ENCODE data around the gene NPAP1.
"Not testable (repeated sequence)": the region's sequence is repeated elsewhere in the genome, so short reads cannot be mapped to it uniquely, and the experiment has no call there.

NPAP1 gene, protein sequence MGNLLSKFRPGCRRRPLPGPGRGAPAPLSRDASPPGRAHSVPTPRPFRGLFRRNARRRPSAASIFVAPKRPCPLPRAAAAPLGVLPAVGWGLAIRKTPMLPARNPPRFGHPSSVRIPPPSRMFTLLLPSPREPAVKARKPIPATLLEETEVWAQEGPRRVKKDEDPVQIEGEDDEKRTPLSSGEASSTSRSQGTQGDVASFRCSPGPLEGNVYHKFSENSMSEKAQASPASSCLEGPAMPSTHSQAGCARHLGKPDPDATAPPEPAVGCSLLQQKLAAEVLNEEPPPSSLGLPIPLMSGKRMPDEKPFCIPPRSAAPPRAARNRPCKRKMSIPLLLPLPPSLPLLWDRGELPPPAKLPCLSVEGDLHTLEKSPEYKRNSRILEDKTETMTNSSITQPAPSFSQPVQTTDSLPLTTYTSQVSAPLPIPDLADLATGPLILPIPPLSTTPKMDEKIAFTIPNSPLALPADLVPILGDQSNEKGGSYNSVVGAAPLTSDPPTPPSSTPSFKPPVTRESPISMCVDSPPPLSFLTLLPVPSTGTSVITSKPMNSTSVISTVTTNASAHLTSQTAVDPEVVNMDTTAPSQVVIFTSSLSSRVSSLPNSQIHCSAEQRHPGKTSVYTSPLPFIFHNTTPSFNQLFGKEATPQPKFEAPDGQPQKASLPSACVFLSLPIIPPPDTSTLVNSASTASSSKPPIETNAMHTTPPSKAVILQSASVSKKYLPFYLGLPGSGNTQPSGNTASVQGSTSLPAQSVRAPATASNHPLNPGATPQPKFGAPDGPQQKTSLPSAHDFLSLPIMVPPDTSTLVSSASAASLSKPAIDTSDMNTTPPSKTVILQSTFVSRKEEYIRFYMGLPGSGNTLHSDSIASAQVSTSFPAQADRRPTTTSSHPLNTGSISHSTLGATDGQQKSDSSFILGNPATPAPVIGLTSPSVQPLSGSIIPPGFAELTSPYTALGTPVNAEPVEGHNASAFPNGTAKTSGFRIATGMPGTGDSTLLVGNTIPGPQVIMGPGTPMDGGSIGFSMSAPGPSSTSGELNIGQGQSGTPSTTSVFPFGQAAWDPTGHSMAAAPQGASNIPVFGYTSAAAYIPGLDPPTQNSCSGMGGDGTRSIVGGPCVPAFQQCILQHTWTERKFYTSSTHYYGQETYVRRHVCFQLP

DNA sequence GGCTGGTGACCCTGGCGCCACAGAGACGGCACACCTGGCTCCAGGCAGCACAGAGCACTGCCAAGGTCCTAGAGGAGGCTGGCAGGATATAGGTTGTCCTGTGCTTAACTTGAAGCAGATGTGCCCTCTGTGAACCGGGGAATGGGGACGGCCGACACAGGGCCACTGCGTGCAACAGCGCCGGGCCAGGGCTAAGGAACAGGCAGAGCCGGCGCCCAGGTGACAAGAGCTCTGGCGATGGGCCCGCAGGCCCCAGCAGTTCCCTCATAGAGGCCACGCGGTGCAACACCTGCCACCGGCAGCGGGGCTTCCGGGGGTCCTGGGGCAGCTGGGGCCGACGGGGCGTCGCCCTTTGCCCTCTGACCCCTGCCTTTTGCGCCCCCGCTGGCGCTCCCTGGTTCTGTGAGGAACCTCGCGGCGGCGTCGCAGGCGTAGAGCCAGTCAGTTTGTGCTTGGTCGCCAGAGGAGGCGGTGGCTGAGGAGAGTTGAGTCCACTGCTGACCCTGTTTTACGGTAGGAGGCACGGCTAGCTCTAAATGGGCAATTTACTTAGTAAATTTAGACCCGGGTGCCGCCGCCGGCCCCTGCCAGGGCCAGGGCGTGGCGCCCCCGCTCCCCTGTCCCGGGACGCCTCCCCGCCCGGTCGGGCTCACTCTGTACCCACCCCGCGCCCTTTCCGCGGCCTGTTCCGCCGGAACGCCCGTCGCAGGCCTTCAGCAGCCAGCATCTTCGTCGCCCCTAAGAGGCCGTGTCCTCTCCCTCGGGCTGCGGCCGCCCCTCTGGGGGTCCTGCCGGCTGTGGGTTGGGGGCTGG, at the start of gene NPAP1:
TSS of gene NPAP1 (plus strand) at position 444 of the 813 bp plus-strand sequence. CDS start at position 537, 93 bp downstream.
- DNase-seq: no peak

DNA sequence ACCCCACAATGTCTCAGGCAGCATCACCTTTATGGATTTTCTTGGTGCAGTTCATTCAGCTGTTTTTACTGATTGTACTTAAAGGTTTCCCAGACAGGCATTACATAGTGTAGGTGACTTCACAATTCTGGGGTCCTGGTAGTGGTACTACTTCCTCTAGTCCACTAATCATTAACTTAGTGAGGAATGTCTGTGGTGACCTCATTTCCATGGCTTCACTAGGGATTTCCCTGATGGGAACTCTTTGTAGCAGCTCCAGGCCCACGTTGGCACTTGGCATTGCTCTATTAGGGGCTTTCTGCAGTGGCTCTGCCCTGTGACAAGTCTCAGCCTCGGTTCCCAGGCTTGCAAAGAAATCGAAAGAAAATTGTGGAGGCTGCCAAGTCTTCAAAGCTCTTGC, 48.1 kb upstream of the NPAP1 start:
- DNase-seq: no peak

- DNase-seq: no peak
Measured at GRCh38 chr15:24633082-24633481, 42.5 kb upstream of the NPAP1 start.

GRCh38 chr15:24639412-24639811, 36.2 kb upstream of the NPAP1 start:
- not testable (repeated sequence) for DNase-seq

GRCh38 chr15:24645627-24646026, 29.9 kb upstream of the NPAP1 start:
- no peak for DNase-seq

DNA sequence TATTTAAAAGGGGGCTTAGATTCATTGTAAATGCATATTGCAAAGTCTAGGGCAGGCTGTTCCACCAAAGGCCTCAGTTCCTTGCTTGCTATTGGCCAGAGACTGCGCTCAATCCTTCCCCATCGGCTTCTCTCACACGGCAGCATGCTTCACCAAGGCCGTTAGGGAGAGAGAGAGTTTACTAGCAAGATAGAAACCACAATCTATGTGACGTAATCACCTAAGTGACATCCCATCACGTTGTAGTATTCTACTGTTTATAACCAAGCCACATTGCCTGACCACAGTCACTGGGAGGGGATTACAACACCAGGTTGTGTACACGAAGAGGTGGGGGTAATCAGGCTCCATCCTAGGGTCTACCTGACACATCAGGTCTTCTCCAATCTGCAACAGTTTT, 16.0 kb upstream of the NPAP1 start:
- no peak for DNase-seq

DNA sequence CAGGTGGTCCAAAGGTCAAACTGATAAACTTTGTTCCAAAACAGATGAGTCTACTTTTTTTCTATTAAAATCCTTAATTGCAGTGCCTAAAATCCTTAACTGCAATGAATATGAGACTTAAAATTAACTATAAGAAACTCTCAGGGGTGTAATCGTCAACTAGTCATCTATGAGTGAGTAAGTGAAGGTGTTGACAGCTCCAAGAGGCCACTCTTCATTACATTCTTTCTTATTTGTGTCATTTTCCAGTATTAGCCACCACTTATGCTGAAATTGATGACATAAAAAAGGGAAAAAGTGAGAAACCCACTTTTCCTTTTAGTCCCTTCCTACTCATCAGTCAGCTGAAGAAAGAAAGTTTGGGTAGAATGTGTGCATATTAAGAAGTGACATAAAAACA, 12.6 kb upstream of the NPAP1 start:
- DNase-seq: no peak

- DNase-seq: no peak
Measured at GRCh38 chr15:24676431-24676830, 856 bp downstream of the NPAP1 start.

DNA sequence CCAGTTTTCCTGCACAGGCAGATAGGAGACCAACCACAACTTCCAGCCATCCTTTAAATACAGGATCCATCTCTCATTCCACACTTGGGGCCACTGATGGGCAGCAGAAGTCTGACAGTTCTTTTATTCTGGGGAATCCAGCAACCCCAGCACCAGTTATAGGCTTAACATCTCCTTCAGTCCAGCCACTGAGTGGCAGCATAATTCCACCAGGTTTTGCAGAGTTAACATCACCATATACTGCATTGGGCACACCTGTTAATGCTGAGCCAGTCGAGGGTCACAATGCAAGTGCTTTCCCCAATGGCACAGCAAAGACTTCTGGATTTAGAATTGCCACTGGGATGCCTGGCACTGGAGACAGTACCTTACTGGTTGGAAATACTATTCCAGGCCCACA, 2.9 kb downstream of the NPAP1 start:
- no peak for DNase-seq

DNA sequence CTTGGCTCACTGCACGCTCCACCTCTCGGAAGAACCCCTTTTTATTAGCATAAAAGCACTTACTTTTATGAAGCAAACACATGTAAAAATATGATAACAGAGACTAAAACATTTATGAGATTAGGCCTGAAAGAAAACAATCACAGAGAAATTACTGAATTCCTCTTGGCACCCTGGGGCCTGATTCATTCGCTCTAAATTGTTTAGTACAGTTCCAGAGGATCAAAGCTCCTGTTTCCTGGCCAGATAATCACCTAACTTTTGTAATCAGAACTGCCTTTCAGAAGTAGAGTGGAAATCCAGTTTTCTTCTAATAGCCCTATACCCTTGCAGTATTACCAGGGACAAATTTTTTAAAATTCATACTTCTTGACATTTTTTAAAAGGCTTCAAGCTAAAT, 6.4 kb downstream of the NPAP1 start:
- DNase-seq: no peak

GRCh38 chr15:24682905-24683304, 7.3 kb downstream of the NPAP1 start:
- not testable (repeated sequence) for DNase-seq

GRCh38 chr15:24683736-24684135, 8.2 kb downstream of the NPAP1 start:
- DNase-seq: no peak

DNA sequence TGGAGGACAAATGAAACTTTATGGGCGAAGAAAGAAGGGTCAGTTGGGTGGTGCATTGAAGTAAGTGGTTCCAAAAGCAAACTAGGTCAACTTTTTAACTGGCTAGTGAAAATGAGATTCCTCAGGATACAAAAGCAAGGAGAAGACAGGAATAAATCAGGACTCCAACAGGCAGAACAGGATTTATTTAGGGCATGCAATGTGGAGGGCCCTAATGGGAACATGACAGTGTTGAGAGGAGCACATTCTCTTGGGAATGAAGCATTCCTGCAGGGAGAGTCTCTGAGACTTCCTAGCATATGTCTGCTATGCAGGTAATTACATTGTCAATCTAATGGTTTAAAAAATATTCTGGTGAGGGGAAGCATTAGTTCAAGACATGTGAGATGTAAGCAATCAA, 8.7 kb downstream of the NPAP1 start:
- DNase-seq: no peak

- no peak for DNase-seq
Measured at GRCh38 chr15:24696201-24696600, 20.6 kb downstream of the NPAP1 start.

DNA sequence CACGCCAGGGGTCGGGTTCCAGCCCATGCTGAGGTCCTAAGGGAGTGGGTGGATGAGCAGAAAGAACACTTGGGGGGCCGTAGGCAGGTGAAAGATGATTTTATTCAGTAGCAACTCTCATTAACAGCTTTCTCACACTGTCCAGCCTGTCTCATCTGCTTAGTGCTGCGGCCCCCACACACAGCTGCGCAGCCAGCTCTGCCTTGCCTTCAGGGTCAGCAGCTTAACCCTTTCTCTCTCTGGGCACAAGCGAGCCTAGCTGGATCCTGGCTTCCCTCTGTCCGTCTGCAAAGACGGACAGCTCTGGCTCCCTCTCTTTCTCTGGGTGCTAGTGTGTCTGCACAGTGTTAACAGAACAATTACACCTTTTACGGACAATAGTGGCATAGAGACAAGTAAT, 21.3 kb downstream of the NPAP1 start:
- no peak for DNase-seq

DNA sequence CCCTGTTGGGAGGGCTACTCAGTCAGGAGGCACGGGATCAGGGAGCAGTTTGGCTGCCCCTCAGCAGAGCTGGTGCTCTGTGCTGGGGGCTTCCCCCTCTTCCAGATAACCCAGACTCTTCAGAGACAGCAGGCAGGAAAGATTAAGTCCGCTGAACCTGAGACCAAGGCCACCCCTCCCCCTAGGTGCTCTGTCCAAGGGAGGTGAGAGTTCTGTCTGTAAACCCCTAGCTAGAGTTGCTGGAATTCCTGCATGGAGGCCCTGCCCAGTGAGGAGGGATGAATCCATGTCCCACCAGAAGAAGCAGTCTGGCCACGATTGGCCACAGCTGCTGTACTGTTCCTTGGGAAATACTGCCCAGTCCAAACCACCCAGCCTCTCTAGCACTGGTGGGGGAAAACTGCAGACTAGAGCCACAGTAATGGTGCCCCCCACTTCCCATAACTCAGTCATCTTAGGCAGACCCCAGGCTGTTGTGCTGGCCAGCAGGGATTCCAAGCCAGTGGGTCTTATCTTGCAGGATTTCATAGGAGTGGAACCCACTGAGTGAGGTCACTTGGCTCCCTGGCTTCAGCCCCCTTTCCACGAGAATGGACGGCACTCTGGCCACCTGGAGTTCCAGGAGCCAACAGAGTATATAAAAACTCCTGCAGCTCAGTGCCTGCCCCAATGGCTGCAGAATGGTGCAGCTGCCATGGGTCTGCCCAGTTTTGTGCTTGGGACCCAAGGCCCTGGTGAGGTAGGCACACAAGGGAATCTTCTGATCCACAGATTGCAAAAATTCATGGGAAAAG, 42.9 kb downstream of the NPAP1 start:
- DNase-seq: no peak

DNA sequence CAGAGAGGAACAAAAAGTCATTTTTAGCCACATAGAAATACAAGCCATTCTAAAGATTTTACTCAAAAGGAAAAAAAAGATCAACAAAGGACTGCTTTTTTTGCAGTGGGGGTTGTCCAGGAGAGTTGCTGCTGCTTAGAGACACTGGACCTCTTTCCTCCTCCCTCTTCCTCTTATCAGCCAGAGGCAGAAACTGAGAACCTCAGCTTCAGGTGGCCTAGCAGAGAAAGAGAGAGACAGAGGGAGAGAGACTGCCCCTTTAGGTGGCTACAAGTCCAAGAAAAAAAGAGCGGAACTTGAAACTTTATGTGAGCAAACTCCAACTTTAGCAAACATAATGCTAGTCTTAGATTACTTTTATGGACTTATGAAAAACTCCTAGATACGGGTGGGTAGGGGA, 54.2 kb downstream of the NPAP1 start:
- DNase-seq: no peak

Measured in NCI-H2081 treated with DMSO at 0.1 percent for 48 hours (cell line).